ENCODE results near the gene SRP14.

- TF ChIP-seq CTCF (IDR thresholded peaks at IDR 0.05), result no peak
- TF ChIP-seq POLR2A (IDR thresholded peaks at IDR 0.05), result no peak
Measured at GRCh38 chr15:40046721-40047414, 7.9 kb upstream of the SRP14 start.
